ENCODE data around the gene ACLY.
A peak's percentile ranks its signal among the peaks of the same experiment; 100 is the strongest.
"Not testable (repeated sequence)": the region's sequence is repeated elsewhere in the genome, so short reads cannot be mapped to it uniquely, and the experiment has no call there.

The ACLY gene

DNA sequence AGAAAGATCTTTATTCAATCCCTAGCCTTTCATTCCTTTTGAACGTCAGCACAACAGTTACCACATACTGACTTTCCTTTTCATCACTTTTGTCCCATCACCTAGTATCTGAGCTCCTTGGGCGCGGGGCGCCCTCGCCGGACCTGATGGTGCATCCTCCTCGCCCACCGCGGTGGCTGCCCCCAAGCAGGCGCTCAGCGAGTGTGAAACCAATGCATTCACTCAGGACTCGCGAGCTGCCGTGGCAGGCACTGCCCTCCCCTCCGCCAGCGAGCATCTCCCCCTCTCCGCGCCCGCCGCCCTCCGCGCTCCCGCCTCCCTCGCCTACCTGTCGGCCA, 54.3 kb downstream of the ACLY start:
- H3K4me3 Mint-ChIP-seq: no peak overlapping the region
- H3K4me1 Mint-ChIP-seq: peaks cover 15 to 26% of the 10 kb centered on the region in 2 donors
- ATAC-seq (replicated peaks): no peak

DNA sequence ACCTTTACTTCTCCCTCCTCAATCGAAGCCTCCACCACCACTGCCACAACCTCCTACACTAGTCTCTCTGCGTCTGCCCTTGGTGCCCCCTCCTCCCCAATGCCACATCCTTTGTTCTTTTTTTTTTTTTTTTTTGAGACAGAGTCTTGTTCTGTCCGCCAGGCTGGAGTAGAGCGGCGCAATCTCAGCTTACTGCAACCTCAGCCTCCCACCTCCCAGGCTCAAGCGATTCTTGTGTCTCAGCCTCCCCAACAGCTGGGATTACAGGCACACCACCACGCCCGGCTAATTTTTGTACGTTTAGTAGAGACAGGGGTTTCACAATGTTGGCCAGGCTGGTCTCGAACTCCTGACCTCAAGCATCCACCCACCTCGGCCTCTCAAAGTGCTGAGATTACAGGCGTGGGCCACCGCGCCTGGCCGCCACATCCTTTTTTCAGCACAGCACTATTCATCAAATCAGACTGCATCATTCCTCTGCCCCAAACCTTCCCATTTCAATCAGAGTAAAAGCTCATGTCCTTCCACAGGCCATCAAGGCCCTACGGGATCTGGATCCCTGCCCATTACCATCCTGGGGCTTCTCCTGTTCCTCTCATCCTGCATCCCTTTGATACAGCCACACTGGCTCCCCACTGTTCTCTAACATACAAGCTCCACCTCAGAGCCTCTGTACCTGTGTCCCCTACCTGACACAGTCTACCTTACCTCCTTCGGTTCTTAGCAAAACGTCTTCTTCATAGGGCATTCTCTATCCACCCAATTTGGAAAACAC, 55.5 kb downstream of the ACLY start:
- Mint-ChIP-seq H3K9me3 (no peaks in the 10 kb centered on the region), H3K27ac (no peak overlapping the region), H3K27me3 (no peaks in the 10 kb centered on the region), H3K36me3 (peaks cover 9 to 12% of the 10 kb centered on the region in 2 donors), H3K4me3 (no peak overlapping the region), H3K4me1 (peaks cover 15 to 26% of the 10 kb centered on the region in 2 donors)
- no peak for ATAC-seq (replicated peaks)
- no peak for DNase-seq

More for the DNA sequence above, 54.3 kb downstream of the ACLY start:
- H3K27ac Mint-ChIP-seq: no peak overlapping the region
- H3K27me3 Mint-ChIP-seq: no peaks in the 10 kb centered on the region
- peaks cover 13 to 22% of the 10 kb centered on the region in 2 donors for H3K36me3 Mint-ChIP-seq
- no peak for DNase-seq
- H3K9me3 Mint-ChIP-seq: no peaks in the 10 kb centered on the region

DNA sequence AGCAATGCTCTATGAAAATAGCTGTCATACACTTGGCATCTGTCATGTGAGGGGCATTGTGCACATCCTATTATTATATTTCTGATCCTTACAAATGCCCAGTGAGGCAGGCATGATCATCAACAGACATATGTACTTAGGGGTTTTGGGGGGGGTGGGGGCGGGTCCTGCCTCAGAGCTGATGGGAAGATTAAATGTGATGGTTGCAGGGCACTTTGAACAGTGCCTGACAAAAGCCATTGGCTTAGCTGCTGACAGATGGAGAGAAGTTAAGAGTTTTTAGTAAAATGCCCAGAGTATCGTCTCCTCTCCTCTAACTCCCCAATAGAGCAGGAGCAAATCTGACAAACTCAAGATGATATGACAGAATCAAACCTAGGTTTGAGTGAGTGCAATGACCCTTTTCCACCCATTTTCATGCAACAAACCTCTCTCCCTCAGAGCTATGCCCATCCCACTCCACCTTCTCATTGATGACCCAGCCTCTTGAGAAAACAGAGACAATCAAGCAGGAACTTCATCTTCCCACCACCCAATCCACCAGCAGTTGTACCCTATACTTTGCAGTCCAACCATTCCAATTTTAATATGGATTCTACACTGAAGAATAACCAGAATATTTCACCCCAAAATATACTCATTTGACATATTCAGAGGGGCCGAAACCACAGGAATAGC, 58.4 kb downstream of the ACLY start:
- peaks cover 0 to 3% of the 10 kb centered on the region in 2 donors for H3K36me3 Mint-ChIP-seq
- ATAC-seq (replicated peaks) (no peak), DNase-seq (no peak)
- no peak overlapping the region for H3K4me3 Mint-ChIP-seq
- H3K27me3 Mint-ChIP-seq: no peaks in the 10 kb centered on the region
- H3K27ac Mint-ChIP-seq: no peak overlapping the region
- H3K4me1 Mint-ChIP-seq: peaks cover 12 to 22% of the 10 kb centered on the region in 2 donors
- no peaks in the 10 kb centered on the region for H3K9me3 Mint-ChIP-seq

DNA sequence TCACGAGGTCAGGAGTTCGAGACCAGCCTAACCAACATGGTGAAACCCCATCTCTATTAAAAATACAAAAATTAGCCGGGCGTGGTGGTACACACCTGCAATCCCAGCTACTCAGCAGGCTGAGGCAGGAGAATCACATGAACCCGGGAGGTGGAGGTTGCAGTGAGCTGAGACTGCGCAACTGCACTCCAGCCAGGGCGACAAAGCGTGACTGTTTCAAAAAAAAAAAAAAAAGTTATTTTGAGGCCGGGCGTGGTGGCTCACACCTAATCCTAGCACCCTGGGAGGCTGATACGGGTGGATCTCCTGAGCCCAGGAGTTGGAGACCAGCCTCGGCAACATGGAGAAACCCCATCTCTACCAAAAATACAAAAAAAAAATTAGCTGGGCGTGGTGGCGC, 67.4 kb downstream of the ACLY start:
- H3K9me3 Mint-ChIP-seq; H3K4me3 Mint-ChIP-seq; H3K4me1 Mint-ChIP-seq; ATAC-seq (replicated peaks); H3K27ac Mint-ChIP-seq; H3K27me3 Mint-ChIP-seq; DNase-seq: not testable (repeated sequence)
- H3K36me3 Mint-ChIP-seq: peaks cover 15 to 24% of the 10 kb centered on the region in 2 donors

DNA sequence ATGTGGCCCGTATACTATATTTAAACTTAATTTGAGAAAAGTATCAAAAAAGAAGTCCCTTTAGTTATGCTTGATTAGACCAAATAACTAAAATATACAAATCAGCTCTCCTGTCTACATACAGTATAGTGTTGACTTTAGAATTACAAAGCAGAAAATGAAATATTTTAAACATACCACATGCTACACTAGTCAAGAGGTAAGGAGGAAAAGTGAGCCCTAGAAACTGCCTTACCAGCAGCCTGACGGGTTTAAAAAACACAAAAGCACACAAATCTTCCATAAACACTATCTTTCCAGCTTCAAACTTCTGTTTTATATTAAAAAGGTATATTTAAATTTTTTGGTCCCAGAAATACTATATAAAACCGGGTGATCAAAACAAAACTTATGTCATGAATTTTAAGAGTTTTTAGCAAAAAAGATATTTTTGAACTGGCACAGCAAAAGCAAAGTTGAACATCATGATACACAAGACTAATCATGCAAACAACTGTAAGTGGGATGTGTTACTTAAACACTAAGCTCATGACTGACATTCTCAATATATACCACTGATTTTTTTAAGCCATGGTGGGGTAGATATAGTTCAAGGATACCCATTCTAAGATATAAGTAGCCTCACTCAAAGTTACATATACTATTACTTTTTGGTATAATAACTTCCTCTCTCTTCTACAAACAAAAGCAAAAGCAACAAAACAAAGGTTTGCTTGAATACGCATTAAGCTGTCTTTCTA, 69.3 kb downstream of the ACLY start:
- H3K27ac Mint-ChIP-seq: no peak overlapping the region
- peaks cover 0 to 5% of the 10 kb centered on the region in 2 donors for H3K4me1 Mint-ChIP-seq
- no peaks in the 10 kb centered on the region for H3K27me3 Mint-ChIP-seq
- ATAC-seq (replicated peaks) (no peak), DNase-seq (no peak)
- peaks cover 15 to 21% of the 10 kb centered on the region in 2 donors for H3K36me3 Mint-ChIP-seq
- no peak overlapping the region for H3K4me3 Mint-ChIP-seq
- no peaks in the 10 kb centered on the region for H3K9me3 Mint-ChIP-seq

DNA sequence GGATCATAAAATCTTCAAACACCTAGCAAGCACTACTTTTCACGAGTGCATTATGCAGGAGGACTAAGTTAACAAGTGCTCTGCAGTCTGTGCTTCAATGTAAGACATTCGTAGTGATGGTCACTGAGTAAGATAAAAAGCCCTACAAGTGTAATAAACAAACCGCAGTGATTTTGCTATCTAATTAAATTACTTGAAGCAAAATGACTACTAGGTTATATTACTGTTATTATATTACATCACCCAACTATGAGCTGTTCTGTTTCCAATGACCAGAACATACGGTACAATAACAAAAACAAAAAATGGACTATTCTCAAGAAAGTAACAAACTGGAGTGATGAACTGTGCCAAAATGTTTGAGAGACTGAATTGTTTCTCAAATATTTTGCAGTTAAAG, 70.0 kb downstream of the ACLY start:
- Mint-ChIP-seq H3K4me1 (peaks cover 0 to 5% of the 10 kb centered on the region in 2 donors), H3K27ac (no peak overlapping the region), H3K9me3 (no peaks in the 10 kb centered on the region), H3K27me3 (no peaks in the 10 kb centered on the region), H3K36me3 (peaks cover 11 to 16% of the 10 kb centered on the region in 2 donors), H3K4me3 (no peak overlapping the region)
- DNase-seq (no peak), ATAC-seq (replicated peaks) (no peak)

DNA sequence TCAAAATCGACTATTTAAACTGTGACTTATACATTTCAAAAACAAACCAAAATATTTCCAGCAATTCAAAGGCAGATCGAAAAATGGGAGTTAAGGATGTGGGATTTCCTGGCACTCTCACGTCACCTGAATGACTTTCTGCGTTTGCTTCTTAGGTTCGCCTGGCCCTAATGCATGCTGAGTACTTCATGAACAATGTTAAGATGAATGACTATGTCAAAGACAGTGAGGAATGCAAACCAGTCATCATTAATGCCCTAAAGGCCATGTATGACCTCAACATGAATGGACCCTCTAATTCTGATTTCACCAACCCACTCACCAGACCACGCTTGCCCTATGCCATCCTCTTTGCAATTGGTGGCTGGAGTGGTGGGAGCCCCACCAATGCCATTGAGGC, 73.8 kb downstream of the ACLY start:
- no peak overlapping the region for H3K4me3 Mint-ChIP-seq
- peaks cover 2 to 10% of the 10 kb centered on the region in 2 donors for H3K36me3 Mint-ChIP-seq
- H3K27me3 Mint-ChIP-seq: no peaks in the 10 kb centered on the region
- H3K9me3 Mint-ChIP-seq: no peaks in the 10 kb centered on the region
- DNase-seq (no peak), ATAC-seq (replicated peaks) (no peak)
- H3K4me1 Mint-ChIP-seq: no peaks in the 10 kb centered on the region
- H3K27ac Mint-ChIP-seq: no peak overlapping the region

DNA sequence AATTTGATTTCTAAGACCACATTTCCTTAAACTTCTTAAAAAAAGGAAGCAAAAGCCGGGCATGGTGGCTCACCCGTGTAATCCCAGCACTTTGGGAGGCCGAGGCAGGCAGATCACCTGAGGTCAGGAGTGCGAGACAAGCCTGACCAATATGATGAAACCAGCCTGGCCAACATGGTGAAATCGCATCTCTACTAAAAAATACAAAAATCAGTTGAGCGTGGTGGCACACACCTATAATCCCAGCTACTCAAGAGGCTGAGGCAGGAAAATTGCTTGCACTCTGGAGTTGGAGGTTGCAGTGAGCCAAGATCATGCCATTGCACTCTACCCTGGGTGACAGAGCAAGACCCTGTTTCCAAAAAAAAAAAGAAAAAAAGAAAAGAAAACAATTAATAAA, 78.0 kb downstream of the ACLY start:
- DNase-seq; H3K9me3 Mint-ChIP-seq; H3K27ac Mint-ChIP-seq; H3K4me1 Mint-ChIP-seq; ATAC-seq (replicated peaks); H3K36me3 Mint-ChIP-seq; H3K27me3 Mint-ChIP-seq; H3K4me3 Mint-ChIP-seq: not testable (repeated sequence)

DNA sequence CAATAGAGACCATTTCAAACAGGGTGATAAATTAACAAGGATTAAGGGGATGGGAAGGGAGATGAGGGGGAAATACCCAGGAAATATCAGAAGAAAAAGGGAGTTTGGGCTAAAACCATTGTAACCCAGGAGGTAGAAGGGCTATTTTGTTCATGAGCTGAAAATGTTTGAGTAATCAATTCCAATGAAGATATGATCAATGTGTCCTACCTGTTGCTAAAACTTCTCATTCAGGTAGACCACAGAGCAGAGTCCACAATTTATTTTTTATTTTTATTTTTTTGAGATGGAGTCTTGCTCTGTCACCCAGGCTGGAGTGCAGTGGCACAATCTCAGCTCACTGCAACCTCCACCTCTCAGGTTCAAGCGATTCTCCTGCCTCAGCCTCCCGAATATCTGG, 79.3 kb downstream of the ACLY start:
- not testable (repeated sequence) for H3K4me3 Mint-ChIP-seq; H3K36me3 Mint-ChIP-seq; ATAC-seq (replicated peaks); H3K9me3 Mint-ChIP-seq; H3K27me3 Mint-ChIP-seq; DNase-seq; H3K27ac Mint-ChIP-seq
- peaks cover 6 to 17% of the 10 kb centered on the region in 2 donors for H3K4me1 Mint-ChIP-seq

DNA sequence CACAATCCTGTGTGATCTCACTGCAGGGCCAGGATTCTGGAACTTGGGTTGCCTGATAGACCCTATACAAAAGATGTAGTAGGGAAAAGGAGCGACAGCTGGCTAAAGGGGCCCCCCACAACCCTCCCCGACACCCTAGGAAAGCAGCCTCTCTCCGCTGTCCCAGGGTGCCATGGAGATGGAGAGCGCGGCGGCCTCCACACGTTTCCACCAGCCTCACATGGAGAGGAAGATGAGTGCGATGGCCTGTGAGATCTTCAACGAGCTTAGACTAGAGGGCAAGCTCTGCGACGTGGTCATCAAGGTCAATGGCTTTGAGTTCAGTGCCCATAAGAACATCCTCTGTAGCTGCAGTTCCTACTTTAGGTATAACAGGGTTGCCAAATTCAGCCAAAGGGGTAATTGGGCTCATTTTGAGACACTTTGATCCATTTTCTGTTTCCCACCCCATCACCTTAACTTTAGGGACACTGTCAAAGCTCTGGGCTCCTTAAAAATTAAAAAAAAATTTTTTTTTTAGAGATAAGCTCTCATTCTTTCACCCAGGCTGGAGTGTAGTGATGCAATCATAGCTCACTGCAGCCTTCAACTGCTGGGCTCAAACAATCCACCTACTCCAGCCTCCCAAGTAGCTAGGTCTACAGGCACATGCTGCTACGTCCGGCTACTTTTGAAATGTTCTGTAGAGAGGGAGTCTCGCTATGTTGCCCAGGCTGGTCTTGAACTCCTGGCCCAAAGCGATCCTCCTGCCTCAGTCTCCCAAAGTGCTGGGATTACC, 80.8 kb downstream of the ACLY start, which contains the start of gene KLHL10:
Gene KLHL10, plus strand, starts transcription at position 65 of the 778 bp plus-strand sequence. Its CDS starts 108 bp downstream, at position 173.
- Mint-ChIP-seq H3K4me1 (peaks cover 6 to 17% of the 10 kb centered on the region in 2 donors), H3K9me3 (no peaks in the 10 kb centered on the region), H3K27ac (peak within 1 kb of the TSS; percentile 31), H3K27me3 (peaks cover 5 to 6% of the 10 kb centered on the region in 2 donors), H3K4me3 (peak within 1 kb of the TSS; percentile 85 to 88), H3K36me3 (peaks cover 0 to 1% of the 10 kb centered on the region in 2 donors)
- no peak for DNase-seq
- ATAC-seq (replicated peaks): no peak

DNA sequence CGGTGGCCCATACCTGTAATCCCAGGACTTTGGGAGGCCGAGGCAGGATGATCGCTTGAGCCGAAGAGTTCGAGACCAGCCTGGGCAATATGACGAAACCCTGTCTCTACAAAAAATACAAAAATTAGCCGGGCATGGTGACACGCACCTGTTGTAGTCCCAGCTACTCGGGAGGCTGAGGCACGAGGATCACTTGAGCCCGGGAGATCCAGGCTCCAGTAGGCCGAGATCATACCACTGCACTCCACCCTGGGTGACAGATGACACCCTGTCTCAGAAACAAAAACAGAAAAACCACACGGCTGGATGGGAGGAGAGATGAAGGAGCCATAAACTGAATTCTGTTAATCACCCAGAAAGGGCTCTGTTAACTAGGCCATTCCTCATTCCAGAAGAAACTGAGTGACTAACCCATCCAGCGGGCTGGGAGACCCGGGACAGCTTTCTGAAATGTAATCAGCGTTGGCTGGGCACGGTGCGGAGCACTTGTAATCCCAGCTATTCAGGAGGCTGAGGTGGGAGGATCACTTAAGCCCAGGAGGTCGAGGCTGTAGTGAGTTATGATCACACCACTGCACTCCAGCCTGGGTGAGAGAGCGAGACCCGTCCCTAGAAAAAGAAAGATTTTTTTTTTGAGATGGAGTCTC, 82.1 kb downstream of the ACLY start:
- H3K36me3 Mint-ChIP-seq: peaks cover 4 to 7% of the 10 kb centered on the region in 2 donors
- peak overlapping the region; percentile 85 to 88 for H3K4me3 Mint-ChIP-seq
- H3K27ac Mint-ChIP-seq: peak overlapping the region; percentile 31
- H3K27me3 Mint-ChIP-seq: peaks cover 5 to 6% of the 10 kb centered on the region in 2 donors
- H3K9me3 Mint-ChIP-seq: no peaks in the 10 kb centered on the region
- DNase-seq (no peak), ATAC-seq (replicated peaks) (no peak)
- peaks cover 6 to 17% of the 10 kb centered on the region in 2 donors for H3K4me1 Mint-ChIP-seq

DNA sequence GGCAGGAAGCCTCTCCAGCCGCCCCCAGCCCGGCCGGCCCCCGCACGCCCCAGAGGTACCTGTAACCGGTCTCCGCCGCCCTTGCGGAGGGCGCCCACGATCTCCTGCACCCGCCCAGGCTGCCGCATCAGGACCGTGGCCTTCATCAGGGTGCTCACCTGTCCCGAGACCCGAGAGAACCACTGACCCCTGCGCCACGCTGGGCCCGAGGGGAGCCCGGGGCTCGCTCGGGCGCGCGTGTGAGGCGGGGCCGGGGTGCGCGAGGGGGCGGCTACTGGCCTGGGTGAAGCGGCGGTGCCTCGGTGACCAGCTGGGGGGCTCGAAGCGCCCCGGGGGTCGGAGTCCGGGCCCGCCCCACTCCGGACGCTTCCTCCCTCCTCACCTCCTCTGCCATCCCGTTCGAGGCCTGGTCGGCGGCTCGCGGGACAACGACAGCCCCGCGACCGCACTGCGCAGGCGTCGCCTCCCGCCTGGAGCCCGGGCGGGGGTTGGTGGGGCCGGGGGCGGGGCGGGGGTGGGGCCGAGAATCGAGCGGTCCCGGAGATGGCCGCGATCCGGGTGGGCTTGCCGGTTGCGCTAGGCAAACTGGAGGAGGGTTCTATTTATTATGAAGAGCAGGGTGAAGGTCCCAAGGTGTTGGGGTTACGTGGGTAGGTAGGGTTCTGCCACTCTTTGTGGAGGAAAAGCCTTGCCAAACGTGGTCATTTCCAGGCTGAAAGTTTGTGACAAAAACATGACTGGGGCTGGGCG, 82.8 kb downstream of the ACLY start, which contains the start of gene NT5C3B:
Gene NT5C3B, minus strand, starts transcription at position 433 of the 750 bp plus-strand sequence. Its CDS starts 39 bp downstream, at position 394.
- ATAC-seq (replicated peaks) (peak; percentile 85 to 87), DNase-seq (peak; percentile 57)
- Mint-ChIP-seq H3K27ac (peak within 1 kb of the TSS; percentile 87), H3K4me3 (peak within 1 kb of the TSS; percentile 85 to 88), H3K4me1 (peaks cover 6 to 17% of the 10 kb centered on the region in 2 donors), H3K36me3 (peaks cover 10 to 13% of the 10 kb centered on the region in 2 donors), H3K9me3 (no peaks in the 10 kb centered on the region), H3K27me3 (peaks cover 5 to 6% of the 10 kb centered on the region in 2 donors)

Data from stimulated activated naive B cell treated with anti-CD40 and anti-IgM and Interleukin-4, amounts not matched to agents 10 μg/mL and 1 μg/mL and 100 μg/mL, for 72 hours (primary cell).